Effector CD4-positive, alpha-beta T cell (primary cell): ENCODE measurements around the gene OAS1.

ENCODE experiments used
- DNase-seq: peaks from one replicate; pipeline ENCODE4 v3.0.0-alpha.2; 2020
- total RNA-seq: gene quantifications from one replicate; lab custom pipeline; 2026; lab: John Stamatoyannopoulos, UW

OAS1 gene
- total RNA-seq, result 19.3 reads per million, percentile 46 among the genes with 10 or more reads in this experiment

GRCh38 chr12:112906712-112907414 lies at the start of gene OAS1:
OAS1 (plus strand) TSS chr12:112906962; CDS start chr12:112907040, 78 bp downstream.
- peak; percentile 7 for DNase-seq

- no peak for DNase-seq
These were observed 47.5 kb upstream of the OAS1 start for GRCh38 chr12:112859291-112859690.

GRCh38 chr12:112860181-112860580 lies 46.6 kb upstream of the OAS1 start:
- no peak for DNase-seq

GRCh38 chr12:112861284-112861683 lies 45.5 kb upstream of the OAS1 start:
- DNase-seq, result no peak

- no peak for DNase-seq
These were observed 44.0 kb upstream of the OAS1 start for GRCh38 chr12:112862636-112863290.

DNA sequence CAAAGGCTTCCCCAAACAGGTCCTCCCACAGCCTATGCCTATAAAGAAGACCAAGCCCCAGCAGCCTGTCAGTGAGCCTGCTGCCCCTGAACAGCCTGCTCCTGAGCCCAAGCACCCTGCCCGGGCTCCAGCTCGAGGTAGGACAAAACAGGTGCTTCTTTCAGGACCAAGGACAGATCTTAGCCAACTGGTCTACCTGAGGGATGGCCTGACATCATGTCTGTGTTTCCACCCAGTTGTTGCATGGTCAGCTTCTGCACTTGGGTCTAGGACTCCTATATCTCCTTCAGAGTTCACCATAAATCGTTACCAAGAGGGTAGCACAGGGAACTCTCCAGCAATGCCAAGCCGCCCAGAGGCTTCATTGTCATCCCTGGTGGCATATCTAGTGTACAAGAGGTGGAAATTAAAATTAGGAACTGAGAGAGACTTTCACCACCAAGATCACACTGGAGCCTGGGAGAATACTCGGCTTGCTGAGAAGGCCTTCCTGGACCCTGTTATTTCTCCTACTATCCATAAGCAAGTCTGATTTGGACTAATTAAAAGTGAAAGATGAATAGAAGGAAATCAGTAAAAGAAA lies 38.2 kb upstream of the OAS1 start:
- no peak for DNase-seq

DNA sequence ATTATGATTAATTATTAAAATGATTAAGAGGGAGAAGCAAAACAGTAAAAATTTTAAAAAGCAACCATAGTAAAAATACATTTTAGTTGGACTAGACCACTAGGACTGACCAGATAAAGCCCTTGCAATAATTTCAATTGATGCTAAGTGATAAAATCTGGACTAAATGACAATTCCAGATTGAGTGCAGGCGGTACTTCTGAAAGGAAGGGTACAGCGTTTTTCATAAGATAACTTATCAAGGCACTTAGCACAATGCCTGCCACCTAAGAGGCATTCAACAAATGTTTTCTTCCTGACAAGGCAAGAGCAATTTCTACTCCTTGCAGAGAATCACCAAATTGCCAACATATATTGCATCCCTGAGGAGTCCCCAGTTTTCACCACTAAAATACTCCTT lies 37.7 kb upstream of the OAS1 start:
- DNase-seq, result no peak

GRCh38 chr12:112869778-112870177 lies 37.0 kb upstream of the OAS1 start:
- no peak for DNase-seq

GRCh38 chr12:112870267-112870980 lies 36.3 kb upstream of the OAS1 start:
- no peak for DNase-seq

DNA sequence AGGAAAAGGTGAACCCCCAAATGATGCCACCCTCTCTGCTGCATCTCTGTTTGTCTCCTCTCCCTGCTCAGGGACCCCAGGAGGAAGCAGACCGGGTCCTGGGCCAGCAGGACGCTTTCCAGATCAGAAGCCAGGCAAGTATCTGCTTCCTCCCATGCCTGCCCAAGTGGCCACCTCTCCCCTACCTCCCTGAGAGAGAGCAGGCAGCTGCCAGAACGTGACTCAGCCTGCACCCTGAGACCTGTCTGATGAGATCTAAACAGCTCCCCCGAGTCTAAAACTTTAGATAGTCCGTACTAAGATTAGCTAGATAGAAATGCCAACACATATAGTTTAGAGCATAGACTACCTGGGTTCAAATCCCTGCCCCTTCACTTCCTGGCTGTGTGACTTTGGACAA lies 31.2 kb upstream of the OAS1 start:
- DNase-seq, result no peak

DNA sequence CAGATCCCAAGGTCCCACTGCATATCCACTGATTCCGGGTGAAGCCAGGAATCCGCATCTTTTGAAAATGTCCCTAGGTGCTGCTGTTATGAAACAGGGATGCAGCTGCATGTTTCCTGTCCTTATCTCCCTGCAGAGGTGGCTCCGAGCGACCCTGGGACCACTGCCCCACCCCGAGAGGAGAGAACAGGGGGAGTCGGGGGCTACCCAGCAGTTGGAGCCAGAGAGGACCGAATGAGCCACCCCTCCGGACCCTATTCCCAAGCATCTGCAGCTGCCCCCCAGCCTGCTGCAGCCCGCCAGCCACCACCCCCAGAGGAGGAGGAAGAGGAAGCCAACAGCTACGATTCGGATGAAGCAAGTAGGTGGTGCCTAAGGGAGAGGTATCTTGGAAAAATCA lies 30.3 kb upstream of the OAS1 start:
- DNase-seq, result no peak

DNA sequence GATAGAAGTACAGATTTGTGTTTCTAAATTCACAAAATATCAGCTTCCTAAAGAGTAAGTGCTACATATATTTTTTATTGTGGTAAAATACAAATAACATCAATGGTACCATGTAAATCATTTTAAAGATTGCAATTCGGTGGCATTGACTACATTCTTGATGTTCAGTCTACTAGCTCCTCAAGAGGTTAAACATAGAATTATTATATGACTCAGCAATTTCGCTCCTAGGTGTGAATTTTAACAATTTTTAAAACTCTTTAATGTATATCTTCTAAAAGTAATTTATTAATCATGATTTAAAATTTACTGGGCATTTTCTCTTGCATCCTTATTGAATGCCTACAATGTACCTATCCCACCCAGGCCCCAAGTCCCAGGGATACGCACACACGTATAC lies 29.8 kb upstream of the OAS1 start:
- DNase-seq, result no peak

DNA sequence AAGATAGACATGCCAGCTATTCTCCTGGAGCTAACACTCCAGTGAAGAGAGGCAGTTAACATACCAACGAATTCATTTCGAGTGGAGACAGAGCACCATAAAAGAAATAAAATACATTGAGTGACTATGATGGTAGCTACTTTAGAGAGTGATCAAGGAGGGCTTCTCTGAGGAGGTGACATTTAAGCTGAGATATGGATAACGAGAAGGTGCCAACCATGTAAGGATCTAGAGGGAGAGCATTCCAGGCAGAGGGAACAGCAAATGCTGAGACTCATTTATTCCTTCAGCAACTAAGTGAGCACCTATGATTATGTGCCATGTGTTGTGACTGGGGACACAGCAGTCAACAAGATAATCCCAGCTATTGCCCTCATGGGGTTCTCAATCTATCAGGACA lies 28.3 kb upstream of the OAS1 start:
- no peak for DNase-seq

GRCh38 chr12:112879191-112879705 lies 27.5 kb upstream of the OAS1 start:
- DNase-seq, result no peak

GRCh38 chr12:112881602-112882001 lies 25.2 kb upstream of the OAS1 start:
- no peak for DNase-seq

GRCh38 chr12:112885236-112885635 lies 21.5 kb upstream of the OAS1 start:
- DNase-seq, result no peak

DNA sequence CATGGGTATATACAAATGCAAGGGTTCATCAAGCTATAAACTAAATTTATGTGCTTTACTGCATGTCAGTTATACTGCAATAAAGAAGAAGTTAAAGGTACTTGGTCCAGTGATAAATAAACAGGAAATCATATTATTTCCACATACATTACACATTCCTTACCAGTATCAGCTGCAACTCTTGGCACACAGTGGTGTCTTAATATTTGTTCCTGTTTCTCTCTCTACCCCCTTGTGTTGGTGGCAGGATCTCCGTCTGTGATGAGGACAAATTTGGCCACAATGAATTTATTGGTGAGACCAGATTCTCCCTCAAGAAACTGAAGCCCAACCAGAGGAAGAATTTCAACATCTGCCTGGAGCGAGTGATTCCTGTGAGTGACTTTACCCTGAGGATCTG lies 19.2 kb upstream of the OAS1 start:
- DNase-seq, result no peak

DNA sequence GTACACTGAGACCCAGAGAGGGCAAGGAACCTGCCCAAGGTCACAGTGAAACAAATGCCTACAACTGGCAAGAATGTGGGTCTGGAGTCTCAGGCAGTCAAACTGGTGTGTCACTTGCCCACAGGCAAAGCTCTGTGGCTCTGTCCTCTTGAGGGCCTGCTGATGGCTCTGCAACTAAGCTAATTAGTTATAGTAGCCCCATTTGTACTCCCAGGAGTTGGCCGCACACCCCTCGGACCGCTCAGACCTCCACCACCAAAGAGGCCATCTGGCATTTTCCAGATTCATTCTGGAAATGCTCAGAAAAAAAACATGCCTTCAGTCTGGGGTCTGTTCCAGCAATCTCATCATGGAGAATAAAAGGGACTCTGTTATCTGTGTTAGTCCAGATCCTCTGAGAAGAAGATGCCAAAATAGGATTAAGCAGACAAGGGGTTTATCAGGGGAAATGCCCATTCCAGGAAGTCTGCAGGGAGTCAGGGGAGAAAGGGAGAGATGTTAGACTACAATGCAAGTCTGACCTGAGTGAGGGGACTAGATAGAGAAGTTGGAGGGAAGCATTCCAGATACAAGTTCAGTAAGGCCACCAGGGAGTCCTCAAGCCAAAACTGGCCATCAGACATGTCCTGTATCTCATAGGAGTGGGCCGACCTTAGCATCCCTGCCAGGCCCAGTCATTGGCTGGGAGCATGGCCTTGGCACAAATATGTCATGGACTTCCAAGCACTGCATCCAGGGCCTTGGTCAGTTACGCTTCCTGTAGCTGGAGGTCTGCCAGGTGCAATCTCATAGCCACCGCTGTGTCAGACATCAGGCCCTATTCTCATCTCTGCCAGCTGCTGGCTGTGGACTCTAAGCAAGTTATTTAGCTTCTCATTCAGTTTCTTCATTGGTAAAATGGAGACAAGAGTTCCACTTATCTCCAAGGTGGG lies 15.4 kb upstream of the OAS1 start:
- DNase-seq, result no peak

DNA sequence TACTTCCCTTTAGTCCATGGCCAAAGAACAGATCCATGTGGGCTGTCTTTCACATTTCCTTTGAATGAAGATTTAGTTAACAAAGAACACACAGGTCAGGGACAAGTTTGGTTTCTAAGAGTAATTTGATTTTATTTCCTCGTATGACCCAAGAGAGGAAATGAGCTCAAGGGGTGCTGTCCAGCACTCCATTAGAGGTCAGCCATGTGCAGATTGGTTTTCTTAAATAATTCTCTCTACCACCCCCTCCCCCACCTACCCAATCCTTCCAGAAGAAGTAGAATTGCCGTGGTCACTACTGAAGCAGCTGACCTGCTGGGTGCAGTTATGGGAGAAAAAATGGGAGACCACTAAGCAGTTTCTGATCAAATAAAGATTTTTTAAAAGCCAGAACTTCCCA lies 13.9 kb upstream of the OAS1 start:
- DNase-seq, result no peak

GRCh38 chr12:112894128-112894527 lies 12.6 kb upstream of the OAS1 start:
- no peak for DNase-seq

- no peak for DNase-seq
These were observed 8.4 kb upstream of the OAS1 start for GRCh38 chr12:112898380-112898779.
